HCT116 (cell line): ENCODE measurements around the gene EVC. TPM values are rescaled to one million over a fixed set of nuclear protein-coding genes. Genes with fewer than 3 reads are reported as not detected.

ENCODE experiments used
- ATAC-seq: fragments of 200-7000 bp; cut with Tn5 transposase; 2 replicates; pipeline ENCODE4 v1.9.1; 2020; ENCODE audit warnings: mild to moderate bottlenecking, moderate library complexity
- BruUV-seq: library from RNA; stranded (reverse); fragments of 400-500 nt; replicated peaks from 2 replicates; lab custom pipeline; 2021; lab: Mats Ljungman, UMichigan
- CTCF ChIA-PET: fragments of 300-600 bp; sonication (Branson Sonifier 250); formaldehyde crosslinking; loops from one replicate; lab custom pipeline; 2021; ENCODE audit warnings: antibody characterized with exemption; lab: Charles Lee
- POLR2A ChIA-PET: fragments of 300-600, 350-600 bp; sonication (Branson Sonifier 250); formaldehyde crosslinking; loops from one replicate; lab custom pipeline; 2021; ENCODE audit warnings: antibody characterized with exemption; lab: Charles Lee
- RAD21 ChIA-PET, 2 experiments: fragments of 300-600 bp; sonication (Branson Sonifier 250); formaldehyde crosslinking; loops; one replicate each; lab custom pipeline; 2023; ENCODE audit warnings: low total read pairs in 2 of 2; ENCODE audit not compliant: uncharacterized antibody in 2 of 2, unreplicated experiment in 2 of 2, low non-redundant PET in 1 of 2; lab: Charles Lee
- DNase-seq: peaks from one replicate; pipeline ENCODE4 v3.0.0-alpha.2; 2010; ENCODE audit warnings: low read depth, low spot score
- H2AFZ ChIP-seq: fragments of 200-600 bp; shearing (Covaris generic), sonication (generic); 2 replicates; pipeline ENCODE4 v1.6.1; 2017; ENCODE audit warnings: low read depth, mixed run types, mixed read lengths, antibody characterized with exemption, low read length; ENCODE audit not compliant: poor library complexity, severe bottlenecking
- H3K27ac ChIP-seq: 2 replicates; pipeline ENCODE4 v1.5.1; 2012; ENCODE audit warnings: low read depth, low read length
- H3K27me3 ChIP-seq: fragments of 200-600 bp; sonication (generic); 2 replicates; pipeline ENCODE4 v1.6.1; 2016; ENCODE audit warnings: mixed run types, low read length, mixed read lengths; ENCODE audit not compliant: insufficient read depth
- H3K36me3 ChIP-seq, 2 experiments: fragments of 200-500 bp in 1 of 2; fragments of 200-600 bp in 1 of 2; sonication (Bioruptor generic) in 1 of 2; sonication (generic) in 1 of 2; 2 replicates each; pipeline versions ENCODE4 v1.5.1 to v1.6.1; 2014 to 2016; ENCODE audit warnings: low read length in 2 of 2, inconsistent platforms in 1 of 2, mixed read lengths in 1 of 2, mixed run types in 1 of 2; ENCODE audit not compliant: insufficient read depth in 2 of 2, control insufficient read depth in 1 of 2
- H3K4me1 ChIP-seq, 2 experiments: fragments of 200-600 bp in 1 of 2; sonication (generic) in 1 of 2; 2 replicates each; pipeline versions ENCODE4 v1.5.1 to v1.6.1; 2012 to 2017; ENCODE audit warnings: low read length in 2 of 2, inconsistent platforms in 1 of 2, mild to moderate bottlenecking in 1 of 2, mixed read lengths in 1 of 2, mixed run types in 1 of 2, moderate library complexity in 1 of 2; ENCODE audit not compliant: insufficient read depth in 2 of 2, control insufficient read depth in 1 of 2
- H3K4me2 ChIP-seq: fragments of 200-600 bp; sonication (generic); 2 replicates; pipeline ENCODE4 v1.6.1; 2017; ENCODE audit warnings: mixed run types, low read length, mixed read lengths
- H3K4me3 ChIP-seq, 2 experiments: fragments of 200-600 bp in 1 of 2; sonication (generic) in 1 of 2; replicated peaks in 1 of 2; 2 replicates each; pipeline ENCODE4 v1.5.1; 2011 to 2016; ENCODE audit warnings: low read length in 2 of 2, control low read depth in 1 of 2, low read depth in 1 of 2, mild to moderate bottlenecking in 1 of 2, mixed read lengths in 1 of 2, mixed run types in 1 of 2
- H3K79me2 ChIP-seq: fragments of 200-600 bp; sonication (generic); 2 replicates; pipeline ENCODE4 v1.6.1; 2017; ENCODE audit warnings: mild to moderate bottlenecking, mixed run types, low read length, moderate library complexity, mixed read lengths; ENCODE audit not compliant: insufficient read depth
- H3K9ac ChIP-seq: fragments of 200-600 bp; sonication (generic); 2 replicates; pipeline ENCODE4 v1.6.1; 2016; ENCODE audit warnings: low read length, mixed read lengths
- H3K9me2 ChIP-seq: fragments of 200-600 bp; sonication (generic), shearing (Covaris generic); 2 replicates; pipeline ENCODE4 v1.6.1; 2017; ENCODE audit warnings: mixed run types, mild to moderate bottlenecking, moderate library complexity; ENCODE audit not compliant: insufficient read depth
- H3K9me3 ChIP-seq, 2 experiments: fragments of 200-500 bp in 1 of 2; fragments of 200-600 bp in 1 of 2; sonication (Bioruptor generic) in 1 of 2; sonication (generic) in 1 of 2; 2 replicates each; pipeline ENCODE4 v1.6.1; 2014 to 2017; ENCODE audit warnings: low read length in 2 of 2, mixed read lengths in 2 of 2, inconsistent platforms in 1 of 2, low read depth in 1 of 2, mild to moderate bottlenecking in 1 of 2, mixed run types in 1 of 2, moderate library complexity in 1 of 2; ENCODE audit not compliant: control insufficient read depth in 1 of 2, insufficient read depth in 1 of 2
- H4K20me1 ChIP-seq: fragments of 200-600 bp; sonication (generic), shearing (Covaris generic); 2 replicates; pipeline ENCODE4 v1.6.1; 2017; ENCODE audit warnings: mixed run types, mild to moderate bottlenecking, moderate library complexity; ENCODE audit not compliant: insufficient read depth
- CBX3 ChIP-seq: IDR thresholded peaks from 2 replicates; pipeline ENCODE4 v1.6.1; 2012; ENCODE audit warnings: low read depth
- CEBPB ChIP-seq: IDR thresholded peaks from 2 replicates; pipeline ENCODE4 v1.6.1; 2012; ENCODE audit warnings: low read depth
- EGR1 ChIP-seq: IDR thresholded peaks from 2 replicates; pipeline ENCODE4 v1.6.1; 2012; ENCODE audit warnings: low read depth
- ELF1 ChIP-seq: IDR thresholded peaks from 2 replicates; pipeline ENCODE4 v1.6.1; 2012; ENCODE audit warnings: low read depth, borderline replicate concordance
- EZH2 ChIP-seq: fragments of 200-600 bp; sonication (generic); IDR thresholded peaks from 2 replicates; pipeline ENCODE4 v1.6.1; 2017; ENCODE audit warnings: antibody characterized with exemption, mixed run types
- POLR2A ChIP-seq: IDR thresholded peaks from 2 replicates; pipeline ENCODE4 v1.7.0; 2011; ENCODE audit warnings: borderline replicate concordance; ENCODE audit not compliant: insufficient read depth, insufficient read length; ENCODE audit errors: extremely low read depth
- RAD21 ChIP-seq: IDR thresholded peaks from 2 replicates; pipeline ENCODE4 v1.6.1; 2012; ENCODE audit warnings: low read depth, mild to moderate bottlenecking
- REST ChIP-seq: IDR thresholded peaks from 2 replicates; pipeline ENCODE4 v1.6.1; 2012; ENCODE audit warnings: low read depth
- SIN3A ChIP-seq: IDR thresholded peaks from 2 replicates; pipeline ENCODE4 v1.6.1; 2012; ENCODE audit warnings: low read depth
- SP1 ChIP-seq: IDR thresholded peaks from 2 replicates; pipeline ENCODE4 v1.6.1; 2012; ENCODE audit warnings: low read depth
- TCF7L2 ChIP-seq: IDR thresholded peaks from 2 replicates; pipeline ENCODE4 v1.7.0; 2011; ENCODE audit warnings: borderline replicate concordance, inconsistent platforms; ENCODE audit not compliant: insufficient read depth, insufficient read length; ENCODE audit errors: extremely low read depth
- YY1 ChIP-seq: IDR thresholded peaks from 2 replicates; pipeline ENCODE4 v1.6.1; 2011; ENCODE audit warnings: low read length, low read depth, moderate library complexity, mild to moderate bottlenecking; ENCODE audit not compliant: insufficient replicate concordance; ENCODE audit errors: extremely low read depth
- ZNF274 ChIP-seq: fragments of 200-500 bp; sonication (Bioruptor generic); IDR thresholded peaks from 2 replicates; pipeline ENCODE4 v1.6.1; 2014; ENCODE audit warnings: mild to moderate bottlenecking, low read depth, low read length, inconsistent platforms
- intact Hi-C: fragments of 100-400 bp; cut with micrococcal nuclease; formaldehyde crosslinking; loops from 2 replicates; pipeline ENCODE4 v1.10.0; 2022
- total RNA-seq: library from RNA; stranded (reverse); gene quantifications from one replicate; pipeline ENCODE4 v1.2.1, GENCODE V29; 2021; ENCODE audit not compliant: unreplicated experiment
- TF ChIP-seq, protein P1 (sequence below): IDR thresholded peaks from 2 replicates; pipeline ENCODE4 v1.6.1; 2012
- TF ChIP-seq, protein P2 (sequence below): IDR thresholded peaks from 2 replicates; pipeline ENCODE4 v1.6.1; 2011; ENCODE audit warnings: mild to moderate bottlenecking, low read length, moderate library complexity; ENCODE audit not compliant: insufficient replicate concordance; ENCODE audit errors: extremely low read depth

Gene EVC
- total RNA-seq, 1 experiment from 2014 or later = 0.15 TPM

- no peak overlapping the region for H3K27ac ChIP-seq
- no peaks in the 10 kb centered on the region for H3K9me2 ChIP-seq
- POLR2A ChIA-PET = no interaction called here
- H2AFZ ChIP-seq = no peak overlapping the region
- no peaks in the 10 kb centered on the region for H3K79me2 ChIP-seq
- no peak for ATAC-seq
- H4K20me1 ChIP-seq = no peaks in the 10 kb centered on the region
- no peaks in the 10 kb centered on the region for H3K4me1 ChIP-seq
- intact Hi-C loops = no loop called here
- no peak for TF ChIP-seq EGR1
- TF ChIP-seq RAD21 = no peak
- no peak for TF ChIP-seq ZNF274
- TF ChIP-seq CEBPB = no peak
- TF ChIP-seq POLR2A = no peak
- TF ChIP-seq YY1 = no peak
- TF ChIP-seq TCF7L2 = no peak
- TF ChIP-seq, protein P1, sequence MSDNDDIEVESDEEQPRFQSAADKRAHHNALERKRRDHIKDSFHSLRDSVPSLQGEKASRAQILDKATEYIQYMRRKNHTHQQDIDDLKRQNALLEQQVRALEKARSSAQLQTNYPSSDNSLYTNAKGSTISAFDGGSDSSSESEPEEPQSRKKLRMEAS = no peak
- TF ChIP-seq ELF1 = no peak
- TF ChIP-seq, protein P2, sequence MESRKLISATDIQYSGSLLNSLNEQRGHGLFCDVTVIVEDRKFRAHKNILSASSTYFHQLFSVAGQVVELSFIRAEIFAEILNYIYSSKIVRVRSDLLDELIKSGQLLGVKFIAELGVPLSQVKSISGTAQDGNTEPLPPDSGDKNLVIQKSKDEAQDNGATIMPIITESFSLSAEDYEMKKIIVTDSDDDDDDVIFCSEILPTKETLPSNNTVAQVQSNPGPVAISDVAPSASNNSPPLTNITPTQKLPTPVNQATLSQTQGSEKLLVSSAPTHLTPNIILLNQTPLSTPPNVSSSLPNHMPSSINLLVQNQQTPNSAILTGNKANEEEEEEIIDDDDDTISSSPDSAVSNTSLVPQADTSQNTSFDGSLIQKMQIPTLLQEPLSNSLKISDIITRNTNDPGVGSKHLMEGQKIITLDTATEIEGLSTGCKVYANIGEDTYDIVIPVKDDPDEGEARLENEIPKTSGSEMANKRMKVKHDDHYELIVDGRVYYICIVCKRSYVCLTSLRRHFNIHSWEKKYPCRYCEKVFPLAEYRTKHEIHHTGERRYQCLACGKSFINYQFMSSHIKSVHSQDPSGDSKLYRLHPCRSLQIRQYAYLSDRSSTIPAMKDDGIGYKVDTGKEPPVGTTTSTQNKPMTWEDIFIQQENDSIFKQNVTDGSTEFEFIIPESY = no peak
- TF ChIP-seq SIN3A = no peak
- no peak for TF ChIP-seq EZH2
- no peak for TF ChIP-seq SP1
- TF ChIP-seq CBX3 = no peak
- no peak for TF ChIP-seq REST
- RAD21 ChIA-PET = no interaction called here
- H3K27me3 ChIP-seq = peaks cover 35% of the 10 kb centered on the region; the same call in 1 of the 2 replicates
- no peak overlapping the region for H3K4me3 ChIP-seq
- H3K36me3 ChIP-seq = no peaks in the 10 kb centered on the region
- CTCF ChIA-PET = interaction anchor here (0.7 kb wide), 1 partner anchor 19 kb away, joined by 3 read pairs; no protein-coding TSS in a partner anchor
- BruUV-seq = no TSS peak
- DNase-seq = no peak
- H3K9ac ChIP-seq = no peak overlapping the region
- H3K4me2 ChIP-seq = no peak overlapping the region
- H3K9me3 ChIP-seq = no peaks in the 10 kb centered on the region
These were observed 129.0 kb downstream of the EVC start for GRCh38 chr4:5839751-5840674.
